ENCODE measurements around the gene ASS1. TPM values are rescaled to one million over a fixed set of nuclear protein-coding genes. Genes with fewer than 3 reads are reported as not detected.

The ASS1 gene
- total RNA-seq, 1 donor = 195 TPM

- H3K36me3 ChIP-seq (ENCODE audit: insufficient read depth, low read length) = no peaks in the 10 kb centered on the region
- no peak for DNase-seq (ENCODE audit: insufficient read length, low spot score, missing footprints)
- TF ChIP-seq CTCF (IDR thresholded peaks at IDR 0.05; ENCODE audit: extremely low read depth, low read depth, low read length) = no peak
- no peaks in the 10 kb centered on the region for H3K27me3 ChIP-seq (ENCODE audit: insufficient read depth, low read length)
- H3K79me2 ChIP-seq (ENCODE audit: insufficient read depth, low read length) = peaks cover 16% of the 10 kb centered on the region
- H3K4me3 ChIP-seq (ENCODE audit: insufficient read depth, low read length) = no peak overlapping the region
- peak overlapping the region; percentile 91 for H3K27ac ChIP-seq (ENCODE audit: low read depth, low read length)
- peaks cover 40% of the 10 kb centered on the region for H3K4me1 ChIP-seq (ENCODE audit: insufficient read depth, low read length)
- H3K9me3 ChIP-seq (ENCODE audit: low read depth, low read length) = no peaks in the 10 kb centered on the region
- H4K20me1 ChIP-seq (ENCODE audit: insufficient read depth, low read length) = peaks cover 48% of the 10 kb centered on the region
- no peak overlapping the region for H2AFZ ChIP-seq (ENCODE audit: low read length)
- peak overlapping the region; percentile 88 for H3K4me2 ChIP-seq (ENCODE audit: insufficient read depth, low read length)
These were observed 2.5 kb downstream of the ASS1 start for GRCh38 chr9:130447193-130447816.

GRCh38 chr9:130448035-130448624 lies 3.4 kb downstream of the ASS1 start:
- Histone ChIP-seq H3K79me2 (ENCODE audit: insufficient read depth, low read length) (peaks cover 16% of the 10 kb centered on the region), H3K4me2 (ENCODE audit: insufficient read depth, low read length) (no peak overlapping the region), H4K20me1 (ENCODE audit: insufficient read depth, low read length) (peaks cover 56% of the 10 kb centered on the region), H3K4me3 (ENCODE audit: insufficient read depth, low read length) (no peak overlapping the region), H3K27me3 (ENCODE audit: insufficient read depth, low read length) (no peaks in the 10 kb centered on the region), H3K27ac (ENCODE audit: low read depth, low read length) (no peak overlapping the region), H3K9me3 (ENCODE audit: low read depth, low read length) (no peaks in the 10 kb centered on the region), H3K4me1 (ENCODE audit: insufficient read depth, low read length) (peaks cover 40% of the 10 kb centered on the region), H2AFZ (ENCODE audit: low read length) (no peak overlapping the region), H3K36me3 (ENCODE audit: insufficient read depth, low read length) (peaks cover 2% of the 10 kb centered on the region)
- DNase-seq (ENCODE audit: insufficient read length, low spot score, missing footprints) = no peak
- TF ChIP-seq CTCF (IDR thresholded peaks at IDR 0.05; ENCODE audit: extremely low read depth, low read depth, low read length) = no peak

GRCh38 chr9:130448771-130449603 lies 4.2 kb downstream of the ASS1 start:
- peaks cover 2% of the 10 kb centered on the region for H3K36me3 ChIP-seq (ENCODE audit: insufficient read depth, low read length)
- peaks cover 40% of the 10 kb centered on the region for H3K4me1 ChIP-seq (ENCODE audit: insufficient read depth, low read length)
- no peak overlapping the region for H3K27ac ChIP-seq (ENCODE audit: low read depth, low read length)
- H3K9me3 ChIP-seq (ENCODE audit: low read depth, low read length) = no peaks in the 10 kb centered on the region
- TF ChIP-seq CTCF (IDR thresholded peaks at IDR 0.05; ENCODE audit: extremely low read depth, low read depth, low read length) = no peak
- no peaks in the 10 kb centered on the region for H3K27me3 ChIP-seq (ENCODE audit: insufficient read depth, low read length)
- H3K4me3 ChIP-seq (ENCODE audit: insufficient read depth, low read length) = no peak overlapping the region
- no peak for DNase-seq (ENCODE audit: insufficient read length, low spot score, missing footprints)
- H3K4me2 ChIP-seq (ENCODE audit: insufficient read depth, low read length) = no peak overlapping the region
- H3K79me2 ChIP-seq (ENCODE audit: insufficient read depth, low read length) = peaks cover 16% of the 10 kb centered on the region
- no peak overlapping the region for H2AFZ ChIP-seq (ENCODE audit: low read length)
- H4K20me1 ChIP-seq (ENCODE audit: insufficient read depth, low read length) = peaks cover 64% of the 10 kb centered on the region

All from osteoblast (primary cell).